DMS153 (cell line): ENCODE results near the gene SLC8A2.

Experiments
- DNase-seq: peaks from one replicate; lab custom pipeline; 2025; lab: John Stamatoyannopoulos, UW

The SLC8A2 gene

GRCh38 chr19:47430041-47430802 is 41.5 kb downstream of the SLC8A2 start:
- peak; percentile 69 for DNase-seq

DNA sequence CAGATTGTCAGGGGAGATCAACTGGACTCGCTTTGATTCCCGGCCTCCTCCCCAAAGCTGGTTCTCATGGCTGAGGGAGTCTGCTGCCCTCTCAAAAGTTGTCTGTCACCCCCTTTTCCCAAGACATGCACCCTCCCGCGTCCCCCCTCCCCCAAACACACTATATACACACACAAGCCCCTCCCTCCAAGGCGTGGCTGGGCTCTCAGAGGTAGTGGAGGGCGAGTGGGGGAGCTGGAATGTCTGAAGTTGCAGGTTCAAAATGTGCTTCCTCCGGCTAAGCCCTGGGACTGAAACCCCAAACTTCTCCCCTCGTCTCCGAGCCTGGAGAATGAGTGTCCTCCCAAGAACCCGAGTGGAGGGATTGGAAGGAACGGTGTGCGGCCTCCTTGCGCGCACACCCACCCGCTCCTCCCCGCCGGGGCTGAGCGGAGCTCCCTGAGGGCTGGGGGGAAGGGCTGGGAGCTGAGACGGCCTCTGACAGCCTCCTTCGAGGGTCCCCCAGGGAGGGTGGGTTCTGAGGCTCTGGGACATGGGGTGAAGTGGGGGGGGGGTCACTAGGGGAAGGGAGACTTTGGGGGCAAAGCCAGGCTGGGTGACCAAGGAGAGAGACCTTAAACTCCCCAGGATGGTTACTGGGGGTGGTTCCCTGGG is 42.4 kb downstream of the SLC8A2 start:
- no peak for DNase-seq

DNA sequence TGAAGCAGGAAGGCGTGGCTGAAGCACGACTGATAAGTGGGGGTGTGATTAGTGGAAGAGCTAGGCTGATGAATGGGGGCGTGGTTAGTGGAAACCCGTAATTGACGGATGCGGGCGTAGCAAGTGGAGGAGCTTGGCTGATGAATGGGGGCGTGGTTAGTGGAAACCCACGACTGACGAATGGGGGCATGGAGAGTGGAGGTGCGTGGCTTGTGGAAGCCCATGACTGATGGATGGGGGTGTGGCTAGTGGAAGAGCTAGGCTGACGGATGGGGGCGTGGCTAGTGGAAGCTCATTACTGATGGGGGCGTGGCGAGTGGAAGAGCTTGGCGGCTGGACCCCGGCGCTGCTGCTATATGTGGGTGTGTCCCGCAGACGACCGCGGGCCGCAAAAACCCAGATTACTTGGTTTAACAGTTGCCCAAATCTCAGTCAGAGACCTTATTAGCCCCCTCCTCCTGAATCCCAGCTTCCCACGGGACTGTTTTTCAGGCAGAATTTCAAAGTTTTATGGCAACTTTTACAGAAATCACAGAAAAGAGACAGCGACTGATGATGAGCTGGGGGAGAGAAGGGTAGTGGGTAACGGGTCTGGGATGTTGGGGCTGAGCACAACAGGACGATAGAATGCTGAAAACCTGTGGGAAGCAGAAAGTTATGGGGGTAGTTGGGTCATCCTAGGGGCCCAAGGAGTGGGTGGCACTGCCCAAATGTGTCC is 43.4 kb downstream of the SLC8A2 start:
- DNase-seq, result peak; percentile 98

GRCh38 chr19:47427241-47428176 is 44.2 kb downstream of the SLC8A2 start:
- peak; percentile 71 for DNase-seq

GRCh38 chr19:47423203-47423882 is 48.4 kb downstream of the SLC8A2 start:
- DNase-seq, result no peak

DNA sequence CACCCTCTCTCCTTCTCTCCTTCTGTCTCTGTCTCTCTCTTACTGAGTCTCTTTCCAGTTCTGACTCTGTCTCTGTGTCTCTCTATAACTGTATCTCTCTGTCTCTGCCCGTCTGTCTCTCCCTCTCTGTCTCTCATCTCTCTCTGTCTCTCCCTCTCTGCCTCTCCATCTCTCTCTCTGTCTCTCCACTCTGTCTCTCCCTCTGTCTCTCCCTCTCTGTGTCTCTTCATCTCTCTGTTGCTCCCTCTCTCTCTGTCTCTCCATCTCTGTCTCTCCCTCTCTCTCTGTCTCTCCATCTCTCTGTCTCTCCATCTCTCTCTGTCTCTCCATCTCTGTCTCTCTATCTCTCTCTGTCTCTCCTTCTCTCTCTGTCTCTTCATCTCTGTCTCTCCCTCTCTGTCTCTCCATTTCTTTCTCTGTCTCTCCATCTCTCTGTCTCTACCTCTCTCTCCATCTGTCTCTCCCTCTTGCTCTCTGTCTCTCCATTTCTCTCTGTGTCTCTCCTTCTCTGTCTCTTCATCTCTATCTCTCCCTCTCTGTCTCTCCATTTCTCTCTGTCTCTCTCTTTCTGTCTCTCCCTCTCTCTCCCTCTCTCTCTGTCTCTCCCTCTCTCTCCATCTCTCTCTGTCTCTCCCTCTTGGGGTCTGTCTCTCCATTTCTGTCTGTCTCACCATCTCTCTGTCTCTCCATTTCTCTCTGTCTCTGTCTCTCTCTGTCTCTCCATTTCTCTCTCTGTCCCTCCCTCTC is 49.1 kb downstream of the SLC8A2 start:
- no peak for DNase-seq

- no peak for DNase-seq
Observed at GRCh38 chr19:47421844-47422395, 49.8 kb downstream of the SLC8A2 start.

DNA sequence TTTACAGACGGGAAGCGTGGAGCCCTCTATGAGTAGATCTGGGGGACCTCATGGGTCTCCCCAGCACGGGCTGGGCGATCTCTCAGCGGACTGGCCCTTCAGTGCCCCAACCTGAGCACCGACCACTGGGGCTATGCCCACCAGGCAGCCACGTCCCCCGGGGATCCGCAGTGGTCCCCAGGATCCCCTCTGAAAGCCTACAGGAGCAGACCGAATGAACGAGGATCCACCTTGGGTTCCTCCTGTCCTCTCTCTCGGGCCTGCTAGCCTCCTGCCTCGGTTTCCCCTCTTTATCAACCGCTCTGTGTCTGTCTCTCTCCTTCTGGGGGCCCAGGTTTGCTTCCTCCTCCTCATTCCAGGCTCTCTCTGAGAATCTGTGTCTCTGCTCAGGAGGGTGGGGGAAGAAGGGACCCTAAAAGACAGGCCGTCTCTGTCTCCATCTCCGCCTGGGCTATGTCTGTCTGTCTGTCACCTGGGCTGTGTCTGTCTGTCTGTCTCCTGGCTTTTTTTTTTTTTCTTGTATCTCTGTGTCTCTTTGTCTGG is 50.4 kb downstream of the SLC8A2 start:
- no peak for DNase-seq

- no peak for DNase-seq
Observed at GRCh38 chr19:47419789-47420188, 51.9 kb downstream of the SLC8A2 start.

- no peak for DNase-seq
Observed at GRCh38 chr19:47419030-47419783, 52.5 kb downstream of the SLC8A2 start, which contains the start of gene MEIS3. Gene MEIS3 (minus strand): TSS chr19:47419527. CDS start chr19:47419081, 446 bp downstream.

DNA sequence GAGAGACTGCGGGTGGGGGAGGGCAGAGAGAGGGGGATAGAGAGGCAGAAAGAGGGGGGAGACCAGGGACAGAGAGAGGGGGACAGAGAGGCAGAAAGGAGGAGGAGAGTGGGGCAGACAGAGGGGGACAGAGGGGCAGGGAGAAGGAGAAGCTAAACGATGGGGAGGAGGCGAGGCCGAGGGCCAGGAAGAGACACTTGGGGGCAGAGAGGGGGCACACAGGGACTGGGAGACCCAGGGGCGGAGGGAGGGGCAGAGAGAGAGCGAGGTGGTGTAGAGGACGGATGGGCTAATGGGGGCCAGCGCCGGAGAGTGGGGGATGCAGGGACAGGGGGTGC is 53.0 kb downstream of the SLC8A2 start:
- no peak for DNase-seq

DNA sequence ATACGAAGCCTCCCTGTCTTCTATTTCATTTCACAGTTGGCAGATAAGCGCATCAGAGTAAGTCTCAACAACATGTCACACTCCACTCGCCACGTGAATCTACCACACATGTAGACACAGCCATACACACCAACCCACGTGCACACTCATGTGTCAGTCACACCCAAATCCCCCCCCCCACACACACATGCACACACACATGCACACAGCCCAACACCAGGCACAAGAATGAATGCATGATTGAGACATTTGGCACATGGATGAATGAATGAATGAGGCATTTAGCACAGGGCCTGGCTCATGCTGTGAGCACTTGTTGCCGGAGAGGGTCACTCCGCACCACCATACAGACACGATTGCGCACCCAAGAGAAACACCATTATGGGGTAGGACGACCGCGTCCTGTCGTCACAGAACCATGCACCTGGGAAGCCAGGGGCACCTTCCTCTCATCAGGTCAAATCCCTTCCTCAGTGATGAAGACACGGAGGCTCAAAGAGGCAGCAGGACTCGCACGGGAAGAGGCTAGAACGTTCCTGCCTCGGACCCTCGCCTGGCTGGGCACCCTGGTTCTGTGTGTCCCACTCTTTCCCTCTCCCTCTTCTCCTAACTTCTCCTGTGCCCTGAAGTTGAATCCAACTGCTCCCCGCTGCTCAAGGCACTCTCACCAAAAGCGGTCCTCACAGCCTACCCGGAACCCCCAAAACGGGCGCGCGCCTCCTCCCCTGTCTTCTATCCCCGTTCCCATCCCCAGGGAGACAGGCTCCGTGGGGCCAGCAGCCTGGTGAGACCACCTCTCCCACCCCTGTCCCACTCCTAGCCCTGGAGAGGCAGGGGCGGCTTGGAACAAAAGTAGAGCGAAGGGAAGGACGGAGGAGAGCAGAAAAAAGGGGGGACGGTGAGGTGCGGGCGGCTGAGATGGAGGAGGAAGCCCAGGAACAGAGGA is 53.7 kb downstream of the SLC8A2 start:
- no peak for DNase-seq

DNA sequence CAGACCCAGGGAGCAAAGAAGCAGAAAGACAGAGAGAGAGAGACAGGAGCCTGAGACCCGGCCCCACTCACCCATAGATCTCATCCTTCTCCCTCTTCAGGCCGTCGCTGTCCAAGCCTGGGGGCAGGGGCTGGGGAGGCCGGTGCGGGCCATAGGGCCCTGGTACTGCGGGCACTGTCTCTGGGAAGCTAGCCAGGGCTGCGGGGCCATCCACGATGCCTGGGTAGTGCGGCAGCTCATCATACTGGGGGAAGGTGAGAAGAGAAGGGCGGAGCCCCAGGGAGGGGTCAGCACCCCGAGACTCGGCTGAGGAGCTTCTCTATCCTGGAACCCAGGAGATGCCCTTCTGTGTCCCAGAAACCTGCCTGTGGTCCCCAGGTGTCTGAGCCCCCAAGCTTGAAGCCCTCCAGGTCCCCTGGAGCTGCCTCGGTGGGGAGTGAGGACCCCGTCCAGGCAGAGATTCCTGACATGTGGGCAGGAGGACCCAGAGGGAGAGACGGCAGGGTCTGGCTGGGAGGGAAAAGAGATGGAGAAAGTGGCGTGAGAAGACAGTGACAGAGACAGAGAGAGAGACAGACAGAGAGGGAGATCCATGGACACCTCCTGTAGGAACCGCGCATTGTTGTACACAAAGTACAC is 54.5 kb downstream of the SLC8A2 start:
- no peak for DNase-seq

- no peak for DNase-seq
Observed at GRCh38 chr19:47416643-47416985, 55.1 kb downstream of the SLC8A2 start.

- DNase-seq, result no peak
Observed at GRCh38 chr19:47415953-47416642, 55.6 kb downstream of the SLC8A2 start.

- no peak for DNase-seq
Observed at GRCh38 chr19:47414469-47414868, 57.2 kb downstream of the SLC8A2 start.

DNA sequence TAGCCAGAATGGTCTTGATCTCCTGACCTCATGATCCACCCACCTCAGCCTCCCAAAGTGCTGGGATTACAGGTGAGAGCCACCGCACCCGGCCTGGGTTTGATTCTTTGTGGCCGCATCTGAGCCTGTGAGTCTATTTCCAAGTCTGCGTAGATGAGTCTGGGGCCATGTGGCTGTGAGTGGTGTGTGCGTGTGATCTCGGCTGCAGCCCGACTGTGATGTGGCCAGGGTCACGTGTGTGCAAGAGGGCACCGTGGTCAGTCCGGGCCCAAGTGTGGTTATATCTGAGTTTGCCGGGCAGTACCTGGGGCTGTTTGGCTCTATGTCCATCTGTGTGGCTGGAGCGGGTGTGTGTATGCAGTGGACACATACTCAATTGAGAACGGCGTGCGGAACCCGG is 57.8 kb downstream of the SLC8A2 start:
- no peak for DNase-seq
